RWPE2 (cell line): Measurements from ENCODE around the gene DNMT3A.

Experiments
- ATAC-seq: fragments of 200-7000 bp; cut with Tn5 transposase; 3 replicates; pipeline ENCODE4 v1.9.1; 2021; ENCODE audit warnings: low read depth
- DNase-seq: peaks from one replicate; pipeline ENCODE4 v3.0.0-alpha.2; 2020; ENCODE audit warnings: low spot score
- H3K27ac ChIP-seq: fragments of 450-650 bp; 2 replicates; pipeline ENCODE4 v1.5.1; 2017; ENCODE audit warnings: mild to moderate bottlenecking; ENCODE audit not compliant: poor library complexity, severe bottlenecking
- H3K27me3 ChIP-seq: fragments of 250-450 bp; sonication (Bioruptor Pico); 2 replicates; pipeline ENCODE4 v1.5.1; 2021; ENCODE audit warnings: mild to moderate bottlenecking, moderate library complexity; ENCODE audit not compliant: insufficient read depth, poor library complexity, severe bottlenecking
- H3K36me3 ChIP-seq: fragments of 250-450 bp; sonication (Bioruptor Pico); 2 replicates; pipeline ENCODE4 v1.5.1; 2020; ENCODE audit warnings: low read depth, mild to moderate bottlenecking, moderate library complexity
- H3K4me1 ChIP-seq: fragments of 250-450 bp; sonication (Bioruptor Pico); 2 replicates; pipeline ENCODE4 v1.5.1; 2021; ENCODE audit warnings: mild to moderate bottlenecking, moderate library complexity; ENCODE audit not compliant: insufficient read depth, poor library complexity, severe bottlenecking
- H3K4me3 ChIP-seq: fragments of 250-450 bp; sonication (Bioruptor Pico); 2 replicates; pipeline ENCODE4 v1.5.1; 2021; ENCODE audit warnings: mild to moderate bottlenecking, moderate library complexity; ENCODE audit not compliant: severe bottlenecking
- H3K9me3 ChIP-seq: fragments of 250-450 bp; sonication (Bioruptor Pico); 2 replicates; pipeline ENCODE4 v1.5.1; 2021; ENCODE audit warnings: mild to moderate bottlenecking, moderate library complexity; ENCODE audit not compliant: severe bottlenecking
- TF ChIP-seq, protein P1 (sequence below): fragments of 450-650 bp; IDR thresholded peaks from one replicate; pipeline ENCODE4 v1.5.1; 2017; ENCODE audit warnings: mild to moderate bottlenecking, moderate library complexity; ENCODE audit not compliant: poor library complexity, severe bottlenecking

Gene DNMT3A

DNA sequence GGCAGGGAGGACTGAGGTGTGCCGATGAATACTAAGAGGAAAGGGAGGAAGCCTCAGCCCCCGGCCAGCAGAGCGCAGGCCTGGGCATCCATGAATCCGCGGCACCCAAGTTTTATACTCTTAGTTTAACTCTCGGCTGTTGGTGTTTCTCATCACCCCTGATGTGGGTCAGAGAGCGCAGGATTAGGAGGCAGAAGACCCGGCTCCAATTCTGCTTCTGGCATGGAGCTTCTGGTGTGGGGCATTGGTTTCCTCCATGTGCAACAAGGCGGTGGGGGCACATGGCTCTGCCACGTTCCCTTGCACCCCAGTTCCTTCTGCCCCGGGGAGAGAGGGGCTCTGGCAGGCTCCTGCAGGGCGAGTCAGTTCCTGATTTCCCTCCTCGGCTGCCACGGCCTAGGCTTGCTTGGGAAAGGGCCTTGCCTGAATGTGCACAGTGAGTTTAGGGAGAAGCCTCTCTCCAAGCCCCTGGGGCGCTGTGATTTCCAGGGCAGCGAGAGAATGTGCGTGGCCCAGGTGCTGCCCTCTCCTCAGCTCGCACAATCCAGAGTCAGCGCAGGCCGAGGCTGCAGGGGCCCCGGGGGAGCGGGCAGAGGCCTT is 36.2 kb upstream of the DNMT3A start:
- TF ChIP-seq, protein P1, sequence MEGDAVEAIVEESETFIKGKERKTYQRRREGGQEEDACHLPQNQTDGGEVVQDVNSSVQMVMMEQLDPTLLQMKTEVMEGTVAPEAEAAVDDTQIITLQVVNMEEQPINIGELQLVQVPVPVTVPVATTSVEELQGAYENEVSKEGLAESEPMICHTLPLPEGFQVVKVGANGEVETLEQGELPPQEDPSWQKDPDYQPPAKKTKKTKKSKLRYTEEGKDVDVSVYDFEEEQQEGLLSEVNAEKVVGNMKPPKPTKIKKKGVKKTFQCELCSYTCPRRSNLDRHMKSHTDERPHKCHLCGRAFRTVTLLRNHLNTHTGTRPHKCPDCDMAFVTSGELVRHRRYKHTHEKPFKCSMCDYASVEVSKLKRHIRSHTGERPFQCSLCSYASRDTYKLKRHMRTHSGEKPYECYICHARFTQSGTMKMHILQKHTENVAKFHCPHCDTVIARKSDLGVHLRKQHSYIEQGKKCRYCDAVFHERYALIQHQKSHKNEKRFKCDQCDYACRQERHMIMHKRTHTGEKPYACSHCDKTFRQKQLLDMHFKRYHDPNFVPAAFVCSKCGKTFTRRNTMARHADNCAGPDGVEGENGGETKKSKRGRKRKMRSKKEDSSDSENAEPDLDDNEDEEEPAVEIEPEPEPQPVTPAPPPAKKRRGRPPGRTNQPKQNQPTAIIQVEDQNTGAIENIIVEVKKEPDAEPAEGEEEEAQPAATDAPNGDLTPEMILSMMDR, result no peak
- Histone ChIP-seq H3K4me3 (no peak overlapping the region), H3K36me3 (no peaks in the 10 kb centered on the region), H3K27ac (peak overlapping the region; percentile 67), H3K4me1 (peaks cover 27% of the 10 kb centered on the region), H3K9me3 (no peaks in the 10 kb centered on the region), H3K27me3 (no peaks in the 10 kb centered on the region)
- no peak for DNase-seq
- no peak for ATAC-seq

DNA sequence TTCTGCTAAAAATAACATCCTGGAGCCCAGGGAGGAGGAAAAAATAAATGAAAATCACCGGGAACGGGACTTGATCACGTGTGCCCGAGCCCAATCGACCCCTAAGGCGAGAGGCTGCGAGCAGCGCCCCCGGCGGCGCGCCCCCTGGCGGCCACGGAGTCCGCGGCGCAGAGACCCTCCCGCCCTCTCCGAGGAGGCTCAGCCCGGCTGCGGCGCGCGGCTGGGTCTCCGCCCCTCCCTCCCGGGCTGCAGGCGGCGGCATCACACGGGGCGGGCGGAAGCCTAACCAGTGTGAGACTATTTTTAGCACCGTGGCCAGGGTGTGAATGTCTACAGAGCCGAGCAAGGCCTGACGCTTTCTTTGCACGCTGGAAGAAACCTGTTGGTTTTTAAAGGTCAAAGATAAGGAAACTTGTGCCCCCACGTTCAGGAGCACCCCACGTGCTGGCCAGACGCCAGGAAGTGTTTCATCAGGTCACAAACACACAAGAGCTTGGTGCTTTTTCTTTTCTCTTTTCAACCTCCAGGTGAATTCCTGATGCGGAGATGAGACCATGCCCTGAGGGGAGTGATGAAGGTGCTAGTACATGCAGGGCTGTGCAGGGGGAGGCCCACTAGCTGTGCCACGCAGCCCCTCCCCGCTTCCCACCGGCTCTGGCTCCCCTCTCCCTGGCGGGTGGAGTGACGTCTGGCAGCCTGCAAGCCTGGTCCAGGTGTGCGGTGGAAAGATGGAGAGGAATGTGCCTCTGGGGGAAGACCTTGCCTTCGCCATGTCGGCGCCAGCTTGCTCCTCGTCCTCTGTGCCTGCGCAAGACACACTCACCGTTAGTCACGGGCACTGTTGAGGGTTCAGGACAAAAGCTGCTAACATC is 35.3 kb upstream of the DNMT3A start:
- H3K4me3 ChIP-seq, result no peak overlapping the region
- H3K27ac ChIP-seq, result peak overlapping the region; percentile 67
- H3K9me3 ChIP-seq, result no peaks in the 10 kb centered on the region
- H3K36me3 ChIP-seq, result no peaks in the 10 kb centered on the region
- TF ChIP-seq, protein P1, result peak; percentile 97
- DNase-seq (peak; percentile 91), ATAC-seq (peak; percentile 87)
- no peaks in the 10 kb centered on the region for H3K27me3 ChIP-seq
- peaks cover 27% of the 10 kb centered on the region for H3K4me1 ChIP-seq

DNA sequence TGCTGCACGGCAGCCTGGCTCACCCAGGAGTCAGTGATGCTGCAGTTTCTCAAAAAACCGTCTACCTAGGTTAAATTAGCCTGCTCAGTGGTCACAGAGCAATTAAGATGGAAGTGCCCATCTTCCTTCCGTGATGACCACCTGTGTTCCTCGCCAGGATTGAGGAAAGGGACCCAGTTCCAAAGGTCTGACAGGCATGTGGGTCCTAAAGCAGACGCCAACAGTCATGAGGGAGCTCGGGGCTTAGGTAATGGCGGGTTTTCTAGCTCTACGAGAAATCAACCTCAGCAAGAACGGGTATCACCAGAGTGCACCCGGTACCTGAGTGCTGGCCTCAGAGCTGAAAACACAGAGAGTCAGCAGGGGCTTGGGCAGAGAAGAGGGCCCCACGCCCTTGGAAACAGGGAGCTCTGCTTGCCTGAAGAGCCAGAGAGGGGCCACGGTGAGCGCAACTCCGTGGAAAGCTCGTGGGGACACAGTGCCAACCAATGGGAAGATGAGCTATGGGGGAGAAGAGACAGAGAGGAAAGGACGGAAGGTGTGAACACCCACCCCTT is 34.3 kb upstream of the DNMT3A start:
- ATAC-seq, result no peak
- no peaks in the 10 kb centered on the region for H3K27me3 ChIP-seq
- TF ChIP-seq, protein P1, result no peak

DNA sequence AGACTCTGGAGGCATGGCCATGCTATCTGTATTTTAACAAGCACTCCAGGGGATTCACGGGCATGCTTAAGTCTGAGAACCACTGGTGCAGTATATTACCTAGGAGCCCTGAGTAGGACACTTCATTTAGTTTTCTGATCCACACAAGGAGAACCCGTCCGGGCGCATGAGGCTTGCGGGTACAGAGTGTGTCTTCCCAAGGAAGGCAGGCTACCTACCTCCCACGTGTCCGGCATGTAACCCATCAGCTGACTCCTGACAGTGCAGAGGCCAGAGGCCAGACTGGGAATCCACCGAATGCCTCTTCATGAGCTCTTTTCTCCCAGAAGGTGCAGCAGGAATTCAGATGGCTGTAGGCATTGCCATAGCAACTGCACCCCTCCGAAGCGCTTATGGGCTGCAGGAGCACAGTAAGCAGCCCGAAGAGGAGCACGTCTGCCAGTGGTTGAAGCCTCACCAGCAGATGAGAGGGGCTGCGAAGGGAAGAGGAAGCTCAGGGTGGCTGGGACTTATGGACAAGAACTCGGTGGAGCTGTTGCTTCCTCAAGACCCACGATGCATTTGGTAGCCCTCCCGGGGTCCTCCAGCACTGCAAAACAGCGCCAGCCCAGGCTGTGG is 33.8 kb upstream of the DNMT3A start:
- H3K27ac ChIP-seq, result no peak overlapping the region
- ATAC-seq (no peak), DNase-seq (no peak)

More for the DNA sequence above, 34.3 kb upstream of the DNMT3A start:
- Histone ChIP-seq H3K9me3 (no peaks in the 10 kb centered on the region), H3K27ac (peak overlapping the region; percentile 67), H3K36me3 (no peaks in the 10 kb centered on the region), H3K4me1 (peaks cover 27% of the 10 kb centered on the region), H3K4me3 (no peak overlapping the region)
- no peak for DNase-seq

More for the DNA sequence above, 33.8 kb upstream of the DNMT3A start:
- Histone ChIP-seq H3K36me3 (no peaks in the 10 kb centered on the region), H3K4me1 (peaks cover 27% of the 10 kb centered on the region), H3K9me3 (no peaks in the 10 kb centered on the region), H3K27me3 (no peaks in the 10 kb centered on the region), H3K4me3 (no peak overlapping the region)
- TF ChIP-seq, protein P1, result no peak
